Measurements from ENCODE around the gene DKC1. TPM values are rescaled to one million over a fixed set of nuclear protein-coding genes. Genes with fewer than 3 reads are reported as not detected.
A peak's percentile ranks its signal among the peaks of the same experiment; 100 is the strongest.

DKC1 gene
- total RNA-seq, 2 experiments from 2014 or later: 51.7 to 58.6 TPM

- POLR2A ChIA-PET: interaction anchor here (1.0 to 4.3 kb wide), 2 partner anchors 12 to 30 kb away, joined by 6 to 30 read pairs; partner anchors contain the start of gene GAB3
- H3K4me1 ChIP-seq (ENCODE audit: insufficient read depth, low read length): peaks cover 46% of the 10 kb centered on the region
- ATAC-seq (ENCODE audit: poor library complexity) (no peak), DNase-seq (no peak)
- CTCF ChIA-PET: interaction anchor here (3.2 kb wide), 1 partner anchor 29 kb away, joined by 16 read pairs; no protein-coding TSS in a partner anchor
- no peaks in the 10 kb centered on the region for H3K36me3 Mint-ChIP-seq (ENCODE audit: low read depth)
- H3K27me3 Mint-ChIP-seq: no peaks in the 10 kb centered on the region
- intact Hi-C loops (cut with DNase I, micrococcal nuclease): no loop called here
- H3K36me3 ChIP-seq (ENCODE audit: insufficient read depth, low read length): no peaks in the 10 kb centered on the region
- H3K4me1 Mint-ChIP-seq (ENCODE audit: low read depth): peaks cover 51% of the 10 kb centered on the region
- H3K9me3 ChIP-seq (ENCODE audit: control insufficient read depth in 1 of 2, insufficient read depth in 1 of 2, low read length in 2 of 2): no peaks in the 10 kb centered on the region
- H3K9me3 Mint-ChIP-seq: no peaks in the 10 kb centered on the region
- H3K27ac Mint-ChIP-seq: no peak overlapping the region
- no peaks in the 10 kb centered on the region for H3K27me3 ChIP-seq (ENCODE audit: control insufficient read depth in 1 of 2, insufficient read depth in 2 of 2, low read length in 2 of 2)
- H3K27ac ChIP-seq (ENCODE audit: low read depth in 1 of 2, low read length in 2 of 2): no peak overlapping the region
- no peak for TF ChIP-seq CTCF (IDR thresholded peaks at IDR 0.05)
- H3K4me3 Mint-ChIP-seq: no peak overlapping the region
- H3K4me3 ChIP-seq (ENCODE audit: low read length): no peak overlapping the region
These were observed 42.6 kb upstream of the DKC1 start for GRCh38 chrX:154720067-154720466.

- no peaks in the 10 kb centered on the region for H3K9me3 ChIP-seq (ENCODE audit: control insufficient read depth in 1 of 2, insufficient read depth in 1 of 2, low read length in 2 of 2)
- H3K27me3 ChIP-seq (ENCODE audit: control insufficient read depth in 1 of 2, insufficient read depth in 2 of 2, low read length in 2 of 2): no peaks in the 10 kb centered on the region
- H3K9me3 Mint-ChIP-seq: no peaks in the 10 kb centered on the region
- ChIA-PET CTCF (no interaction called here), POLR2A (no interaction called here)
- no peaks in the 10 kb centered on the region for H3K36me3 ChIP-seq (ENCODE audit: insufficient read depth, low read length)
- no peak overlapping the region for H3K27ac ChIP-seq (ENCODE audit: low read depth in 1 of 2, low read length in 2 of 2)
- DNase-seq: no peak
- H3K4me1 ChIP-seq (ENCODE audit: insufficient read depth, low read length): peaks cover 52% of the 10 kb centered on the region
- peaks cover 60% of the 10 kb centered on the region for H3K4me1 Mint-ChIP-seq (ENCODE audit: low read depth)
- ATAC-seq (ENCODE audit: poor library complexity): no peak
- no peaks in the 10 kb centered on the region for H3K36me3 Mint-ChIP-seq (ENCODE audit: low read depth)
- H3K4me3 Mint-ChIP-seq: no peak overlapping the region
- H3K27ac Mint-ChIP-seq: no peak overlapping the region
- H3K27me3 Mint-ChIP-seq: no peaks in the 10 kb centered on the region
- TF ChIP-seq CTCF (IDR thresholded peaks at IDR 0.05): no peak
- no peak overlapping the region for H3K4me3 ChIP-seq (ENCODE audit: low read length)
- intact Hi-C loops (cut with DNase I, micrococcal nuclease): no loop called here
These were observed 41.5 kb upstream of the DKC1 start for GRCh38 chrX:154721155-154721554.

- CTCF ChIA-PET: interaction anchor here (0.9 to 2.3 kb wide), 3 partner anchors 9 to 24 kb away, joined by 3 to 9 read pairs (median 3); no protein-coding TSS in a partner anchor
- intact Hi-C loops (cut with DNase I, micrococcal nuclease): no loop called here
- no peaks in the 10 kb centered on the region for H3K9me3 Mint-ChIP-seq
- Histone ChIP-seq H3K9me3 (ENCODE audit: control insufficient read depth in 1 of 2, insufficient read depth in 1 of 2, low read length in 2 of 2) (no peaks in the 10 kb centered on the region), H3K27ac (ENCODE audit: low read depth in 1 of 2, low read length in 2 of 2) (peak overlapping the region in 1 of 2 donors; percentile 44), H3K27me3 (ENCODE audit: control insufficient read depth in 1 of 2, insufficient read depth in 2 of 2, low read length in 2 of 2) (no peaks in the 10 kb centered on the region), H3K4me3 (ENCODE audit: low read length) (no peak overlapping the region), H3K36me3 (ENCODE audit: insufficient read depth, low read length) (no peaks in the 10 kb centered on the region), H3K4me1 (ENCODE audit: insufficient read depth, low read length) (peaks cover 43% of the 10 kb centered on the region)
- peak in 2 of 14 experiments; percentile 45 to 52 for DNase-seq
- no peaks in the 10 kb centered on the region for H3K36me3 Mint-ChIP-seq (ENCODE audit: low read depth)
- H3K27me3 Mint-ChIP-seq: no peaks in the 10 kb centered on the region
- no peak for TF ChIP-seq CTCF (IDR thresholded peaks at IDR 0.05)
- POLR2A ChIA-PET: interaction anchor here (1.8 kb wide), 1 partner anchor 23 kb away, joined by 8 read pairs; no protein-coding TSS in a partner anchor
- H3K4me1 Mint-ChIP-seq (ENCODE audit: low read depth): peaks cover 51% of the 10 kb centered on the region
- H3K4me3 Mint-ChIP-seq: no peak overlapping the region
- ATAC-seq (ENCODE audit: poor library complexity): no peak
- peak overlapping the region; percentile 60 for H3K27ac Mint-ChIP-seq
These were observed 37.5 kb upstream of the DKC1 start for GRCh38 chrX:154724993-154725756.
